Upper lobe of right lung (tissue), 1 donor: ENCODE results near the gene KCNJ1. TPM values are rescaled to one million over a fixed set of nuclear protein-coding genes. Genes with fewer than 3 reads are reported as not detected.
A peak's percentile ranks its signal among the peaks of the same experiment; 100 is the strongest.

Source experiments
- ATAC-seq: fragments of 200-7000 bp; cut with Tn5 transposase; one replicate; pipeline ENCODE4 v1.9.1; 2020; ENCODE audit warnings: mild to moderate bottlenecking, moderate library complexity
- DNase-seq: peaks from one replicate; pipeline ENCODE4 v3.0.0-alpha.2; 2020
- H3K27ac ChIP-seq: fragments of 200-600 bp; one replicate; pipeline ENCODE4 v1.8.0; 2022
- H3K27me3 ChIP-seq: fragments of 200-600 bp; one replicate; pipeline ENCODE4 v1.8.0; 2022; ENCODE audit warnings: mild to moderate bottlenecking
- H3K36me3 ChIP-seq: fragments of 200-600 bp; one replicate; pipeline ENCODE4 v1.8.0; 2022
- H3K4me1 ChIP-seq: fragments of 200-600 bp; one replicate; pipeline ENCODE4 v1.8.0; 2022
- H3K4me3 ChIP-seq: fragments of 200-600 bp; one replicate; pipeline ENCODE4 v1.8.0; 2022; ENCODE audit warnings: mild to moderate bottlenecking
- H3K9me3 ChIP-seq: fragments of 200-600 bp; one replicate; pipeline ENCODE4 v1.8.0; 2022
- CTCF ChIP-seq: fragments of 200-600 bp; IDR thresholded peaks from one replicate; pipeline ENCODE4 v1.8.0; 2022; ENCODE audit warnings: antibody characterized with exemption
- intact Hi-C: fragments of 100-400 bp; cut with DNase I; formaldehyde crosslinking; loops from one replicate; pipeline ENCODE4 v1.11.0; 2022
- total RNA-seq: library from RNA; stranded (reverse); fragmentation: NEBNext Ultra II Directional; extraction: Animal tissue kit (Norgen Biotek cat#: 25700); gene quantifications from one replicate; pipeline ENCODE4 v1.2.1, GENCODE V29; 2021
- donor health status: DM: no; HTN: yes; CAD: no; lungs with severe emphysema.

KCNJ1 gene
- total RNA-seq, 1 donor from 2014 or later = 0.23 TPM

DNA sequence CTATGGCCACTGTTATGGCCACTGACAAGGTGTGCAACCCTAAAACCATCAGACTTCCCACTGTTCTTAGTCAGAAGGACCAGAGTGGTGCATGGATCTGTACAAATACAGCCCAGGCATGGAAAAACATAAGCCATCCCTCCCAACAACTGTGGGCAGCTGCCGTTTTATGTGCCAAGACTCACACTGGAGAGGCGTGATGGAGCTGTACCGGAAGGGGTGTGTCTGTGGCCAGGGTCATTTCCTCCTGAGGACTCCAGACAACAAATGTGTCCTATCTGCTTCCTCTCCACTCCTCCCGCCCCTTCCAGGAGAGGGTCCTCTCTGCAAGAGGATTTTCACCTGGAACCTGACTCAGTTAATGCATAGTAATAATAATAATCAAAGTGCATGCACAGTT, 29.5 kb downstream of the KCNJ1 start:
- Histone ChIP-seq H3K27me3 (no peaks in the 10 kb centered on the region), H3K9me3 (no peaks in the 10 kb centered on the region), H3K4me3 (no peak overlapping the region), H3K4me1 (peaks cover 17% of the 10 kb centered on the region), H3K36me3 (no peaks in the 10 kb centered on the region), H3K27ac (peak overlapping the region; percentile 37)
- no peak for TF ChIP-seq CTCF
- ATAC-seq = peak; percentile 71
- DNase-seq = no peak
- intact Hi-C loops = loop anchor here (10.0 kb wide), 1 partner anchor 213 kb away; no protein-coding TSS in a partner anchor

- no peak for DNase-seq
- ATAC-seq = peak; percentile 33
- Histone ChIP-seq H3K27me3 (no peaks in the 10 kb centered on the region), H3K9me3 (no peaks in the 10 kb centered on the region), H3K4me3 (no peak overlapping the region), H3K36me3 (no peaks in the 10 kb centered on the region), H3K27ac (peak overlapping the region; percentile 15), H3K4me1 (peaks cover 21% of the 10 kb centered on the region)
- intact Hi-C loops = loop anchor here (10.0 kb wide), 1 partner anchor 211 kb away; no protein-coding TSS in a partner anchor
- TF ChIP-seq CTCF = no peak
Observed at GRCh38 chr11:128835741-128836430, 31.2 kb downstream of the KCNJ1 start.

DNA sequence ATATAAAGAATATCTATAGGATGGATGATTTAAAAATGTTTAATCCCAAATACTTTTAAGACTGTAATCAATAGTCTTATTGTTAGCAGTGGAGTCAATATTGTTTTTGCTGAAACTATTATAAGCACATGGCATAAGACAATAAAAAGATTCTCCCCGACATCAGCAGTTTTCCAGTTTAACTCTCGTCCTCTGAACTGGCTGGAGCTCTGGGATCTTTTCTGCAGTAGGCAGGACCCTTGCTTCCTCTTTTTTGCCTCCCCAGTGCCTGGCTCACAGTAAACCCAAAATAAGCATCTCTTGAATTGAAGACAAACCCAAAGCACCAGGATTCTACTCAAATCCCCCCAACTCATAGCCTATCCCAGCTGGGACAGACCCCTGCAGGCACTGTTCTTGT, 32.9 kb downstream of the KCNJ1 start:
- DNase-seq (no peak), ATAC-seq (no peak)
- intact Hi-C loops = loop anchor here (10.0 kb wide), 1 partner anchor 209 kb away; no protein-coding TSS in a partner anchor
- no peak overlapping the region for H3K27ac ChIP-seq
- no peak for TF ChIP-seq CTCF
- peaks cover 26% of the 10 kb centered on the region for H3K4me1 ChIP-seq
- H3K27me3 ChIP-seq = no peaks in the 10 kb centered on the region
- H3K36me3 ChIP-seq = no peaks in the 10 kb centered on the region
- no peak overlapping the region for H3K4me3 ChIP-seq
- H3K9me3 ChIP-seq = no peaks in the 10 kb centered on the region

- Histone ChIP-seq H3K9me3 (no peaks in the 10 kb centered on the region), H3K27me3 (no peaks in the 10 kb centered on the region), H3K36me3 (no peaks in the 10 kb centered on the region), H3K4me1 (peaks cover 19% of the 10 kb centered on the region), H3K4me3 (no peak overlapping the region), H3K27ac (no peak overlapping the region)
- intact Hi-C loops = loop anchor here (10.0 kb wide), 1 partner anchor 207 kb away; no protein-coding TSS in a partner anchor
- no peak for TF ChIP-seq CTCF
- DNase-seq = no peak
- ATAC-seq = no peak
Observed at GRCh38 chr11:128832121-128832497, 35.0 kb downstream of the KCNJ1 start.

DNA sequence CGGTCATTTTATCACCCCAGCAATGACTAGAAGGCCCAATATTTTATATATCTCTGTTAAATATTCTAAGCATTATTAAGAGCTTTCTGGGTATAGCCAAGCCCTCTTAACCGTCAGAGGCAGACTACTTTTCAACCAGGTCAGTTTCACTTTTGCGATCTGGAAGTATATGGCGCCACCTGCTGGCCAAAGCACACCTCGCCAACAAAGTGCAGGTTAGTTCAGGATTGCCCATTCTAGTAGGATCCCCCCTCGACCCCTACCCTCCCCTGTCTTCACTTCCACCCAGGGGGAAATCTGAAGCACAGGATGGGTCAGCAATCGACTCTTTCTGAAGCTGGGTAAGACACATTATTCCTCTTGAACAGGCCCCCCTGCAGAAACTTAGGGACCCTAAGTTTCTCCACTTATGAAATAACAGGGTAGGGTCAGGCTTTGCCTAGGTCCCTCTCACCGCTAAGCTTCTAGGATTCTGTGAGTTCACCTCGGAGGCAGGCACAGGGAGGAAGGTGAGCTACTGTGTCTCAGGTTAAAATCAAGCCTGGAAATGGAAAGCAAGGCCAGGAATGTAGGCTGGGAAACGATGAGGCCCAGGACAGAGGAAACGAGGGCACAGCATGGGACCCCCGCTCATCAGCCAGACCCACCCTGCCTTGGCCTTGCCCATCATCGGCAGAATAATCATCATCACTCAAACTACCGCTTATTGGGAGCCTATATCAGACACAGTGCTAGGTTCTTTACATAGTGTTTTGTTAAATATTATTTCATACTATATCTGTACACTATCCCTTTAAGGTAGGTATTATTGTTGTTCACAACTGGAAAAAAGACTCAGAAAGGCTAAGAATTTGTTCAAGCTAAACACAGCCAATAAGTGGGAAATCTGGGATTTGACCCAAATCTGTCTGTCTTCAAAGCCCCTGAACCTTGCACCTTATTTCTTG, 35.6 kb downstream of the KCNJ1 start:
- no peaks in the 10 kb centered on the region for H3K9me3 ChIP-seq
- DNase-seq (peak; percentile 86), ATAC-seq (peak; percentile 91)
- H3K4me3 ChIP-seq = peak overlapping the region; percentile 31
- TF ChIP-seq CTCF = peak; percentile 92
- H3K4me1 ChIP-seq = peaks cover 19% of the 10 kb centered on the region
- no peaks in the 10 kb centered on the region for H3K27me3 ChIP-seq
- intact Hi-C loops = loop anchor here (10.0 kb wide), 1 partner anchor 207 kb away; no protein-coding TSS in a partner anchor
- H3K27ac ChIP-seq = peak overlapping the region; percentile 24
- no peaks in the 10 kb centered on the region for H3K36me3 ChIP-seq
